ENCODE results near the gene CDX2.

The CDX2 gene

DNA sequence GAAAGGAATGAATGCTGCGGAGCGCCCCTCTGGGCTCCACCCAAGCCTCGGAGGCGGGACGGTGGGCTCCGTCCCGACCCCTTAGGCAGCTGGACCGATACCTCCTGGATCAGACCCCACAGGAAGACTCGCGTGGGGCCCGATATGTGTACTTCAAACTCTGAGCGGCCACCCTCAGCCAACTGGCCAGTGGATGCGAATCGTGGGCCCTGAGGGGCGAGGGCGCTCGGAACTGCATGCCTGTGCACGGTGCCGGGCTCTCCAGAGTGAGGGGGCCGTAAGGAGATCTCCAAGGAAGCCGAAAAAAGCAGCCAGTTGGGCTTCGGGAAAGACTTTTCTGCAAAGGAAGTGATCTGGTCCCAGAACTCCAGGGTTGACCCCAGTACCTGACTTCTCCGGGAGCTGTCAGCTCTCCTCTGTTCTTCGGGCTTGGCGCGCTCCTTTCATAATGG lies 40.7 kb downstream of the CDX2 start:
- no peak for DNase-seq

- no peak for DNase-seq
Observed at GRCh38 chr13:27927444-27928352, 41.4 kb downstream of the CDX2 start.

DNA sequence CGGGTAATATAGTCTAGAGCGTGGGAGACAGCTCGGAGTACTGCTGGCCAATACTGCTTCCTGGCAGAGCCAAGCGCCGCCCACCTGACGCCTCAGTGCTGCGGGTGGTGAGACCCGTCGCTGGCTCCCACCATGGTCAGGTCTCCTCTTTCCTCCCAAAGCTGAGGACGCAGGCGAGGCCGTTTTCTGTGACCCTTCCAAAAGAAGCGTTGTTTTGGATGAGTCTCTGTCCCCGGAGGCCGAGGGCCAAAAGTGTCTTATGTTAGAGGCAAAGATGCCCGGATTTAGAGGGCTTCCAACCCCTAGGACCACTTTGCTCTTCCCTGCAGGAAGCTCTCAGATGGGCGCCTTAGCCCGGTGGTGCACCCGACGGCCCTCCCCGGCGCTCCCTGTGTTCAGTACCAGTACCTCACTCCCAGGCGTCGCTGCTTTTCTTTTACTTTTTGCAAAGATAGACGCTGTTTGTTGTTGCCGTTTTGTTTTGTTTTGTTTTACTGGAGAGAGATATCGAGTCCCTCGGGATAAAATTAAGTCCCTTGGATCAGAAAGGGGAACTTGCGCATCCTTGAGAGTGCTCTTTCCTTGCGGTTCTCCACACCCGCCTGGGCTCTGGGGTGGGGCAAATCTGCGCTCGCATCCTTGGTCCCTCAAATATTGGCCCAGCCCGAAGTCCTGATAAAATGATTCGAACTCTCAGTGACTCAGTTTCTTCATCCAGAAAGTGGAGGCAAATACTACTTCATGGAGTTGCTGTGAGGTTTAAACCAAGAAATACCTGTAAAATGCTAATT lies 42.3 kb downstream of the CDX2 start:
- no peak for DNase-seq

GRCh38 chr13:27925220-27925991 lies 43.7 kb downstream of the CDX2 start:
- DNase-seq, result no peak

- no peak for DNase-seq
Observed at GRCh38 chr13:27924529-27925141, 44.5 kb downstream of the CDX2 start.

DNA sequence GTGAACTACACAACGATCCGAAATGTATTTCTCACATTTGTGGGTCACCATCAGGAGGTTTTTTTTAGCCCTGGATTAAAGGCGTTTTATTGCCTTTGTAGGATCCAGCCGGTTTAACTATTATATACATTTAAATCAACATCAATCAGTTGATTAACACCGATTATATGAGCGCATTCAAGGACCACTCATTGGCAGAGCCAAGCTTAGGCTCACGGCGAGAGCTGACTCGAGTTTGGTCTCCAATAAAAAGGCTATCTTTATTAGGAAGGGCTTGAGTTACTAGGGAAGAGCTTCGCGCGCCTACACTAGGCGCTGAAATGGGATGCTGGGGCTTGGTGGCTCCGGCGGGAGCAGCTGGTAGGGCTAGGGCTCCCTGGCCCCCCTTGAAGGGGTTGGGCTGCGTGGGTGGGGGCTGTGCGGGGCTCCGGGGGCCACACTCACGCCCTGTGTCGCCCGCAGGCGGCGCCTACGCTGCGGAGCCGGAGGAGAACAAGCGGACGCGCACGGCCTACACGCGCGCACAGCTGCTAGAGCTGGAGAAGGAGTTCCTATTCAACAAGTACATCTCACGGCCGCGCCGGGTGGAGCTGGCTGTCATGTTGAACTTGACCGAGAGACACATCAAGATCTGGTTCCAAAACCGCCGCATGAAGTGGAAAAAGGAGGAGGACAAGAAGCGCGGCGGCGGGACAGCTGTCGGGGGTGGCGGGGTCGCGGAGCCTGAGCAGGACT lies 45.2 kb downstream of the CDX2 start:
- no peak for DNase-seq

GRCh38 chr13:27922883-27923612 lies 46.1 kb downstream of the CDX2 start:
- DNase-seq, result no peak

DNA sequence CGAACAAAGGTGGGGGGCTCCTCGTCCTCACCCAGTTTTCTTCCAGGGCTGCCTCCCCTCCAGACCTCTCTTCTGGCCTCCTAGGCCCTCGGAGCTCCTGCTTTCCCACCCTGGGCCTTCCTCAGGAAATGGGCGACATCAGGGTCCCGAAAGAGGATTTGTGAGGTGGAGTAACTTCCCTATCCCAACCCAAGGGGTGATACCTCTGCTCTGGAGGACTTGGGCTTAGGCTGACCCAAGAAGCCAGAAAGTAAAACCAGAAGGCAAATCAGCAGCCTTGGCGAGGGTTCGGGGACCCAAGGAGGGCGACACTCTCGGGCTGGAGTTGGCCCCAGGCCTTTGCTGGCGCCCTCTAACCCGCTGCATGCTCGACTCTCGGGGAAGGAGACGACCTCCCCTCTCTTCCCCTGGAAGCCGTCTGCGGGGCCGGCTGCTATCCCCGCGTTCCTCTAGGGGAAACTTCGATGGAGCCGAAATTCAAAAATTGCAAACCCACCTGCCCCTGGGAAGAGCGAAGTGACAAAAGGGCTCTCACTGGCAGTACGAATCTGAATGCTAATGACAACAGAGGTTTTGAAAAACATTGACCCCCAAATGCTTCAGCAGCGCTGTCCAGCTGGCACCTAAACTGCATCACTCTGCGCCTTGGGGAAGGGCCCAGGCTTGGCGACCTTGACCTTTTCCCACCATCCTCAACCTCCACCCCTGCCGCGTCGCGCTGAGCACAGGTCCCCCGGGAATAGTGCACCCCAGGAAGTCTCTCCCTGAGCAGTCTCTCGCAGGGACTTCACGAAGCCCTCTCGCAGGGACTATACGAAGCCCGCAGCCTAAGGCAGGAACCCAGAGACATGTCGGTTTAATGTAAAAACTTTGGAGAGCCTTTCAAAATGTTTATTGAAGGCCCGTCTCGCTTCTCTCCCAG lies 46.9 kb downstream of the CDX2 start:
- no peak for DNase-seq

DNA sequence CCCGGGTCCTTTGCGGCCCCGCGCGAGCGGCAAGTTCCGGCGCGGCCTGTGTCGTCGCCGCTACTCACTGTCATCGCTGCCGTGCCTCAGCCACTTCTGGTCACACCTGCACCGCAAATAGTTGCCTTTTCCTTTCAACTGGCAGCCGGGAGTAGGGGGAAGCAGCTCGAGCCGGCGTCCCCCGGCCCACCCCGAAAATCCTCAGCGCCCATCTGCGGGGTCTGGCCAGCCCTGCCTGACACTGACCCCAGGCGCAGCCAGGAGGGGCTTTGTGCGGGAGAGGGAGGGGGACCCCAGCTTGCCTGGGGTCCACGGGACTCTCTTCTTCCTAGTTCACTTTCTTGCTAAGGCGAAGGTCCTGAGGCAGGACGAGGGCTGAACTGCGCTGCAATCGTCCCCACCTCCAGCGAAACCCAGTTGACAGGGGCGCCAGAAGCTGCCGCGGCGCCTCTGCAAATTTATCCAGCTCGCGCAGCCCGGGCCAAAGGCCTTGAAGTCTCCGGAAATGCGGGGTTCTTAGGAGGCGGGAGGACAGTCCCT lies 47.6 kb downstream of the CDX2 start:
- no peak for DNase-seq

GRCh38 chr13:27920677-27921420 lies 48.3 kb downstream of the CDX2 start:
- DNase-seq, result peak; percentile 8

- no peak for DNase-seq
Observed at GRCh38 chr13:27919934-27920676, 49.0 kb downstream of the CDX2 start, which contains the start of gene PDX1. TSS of gene PDX1 (plus strand) at chr13:27920000. CDS start at chr13:27920139, 139 bp downstream.

DNA sequence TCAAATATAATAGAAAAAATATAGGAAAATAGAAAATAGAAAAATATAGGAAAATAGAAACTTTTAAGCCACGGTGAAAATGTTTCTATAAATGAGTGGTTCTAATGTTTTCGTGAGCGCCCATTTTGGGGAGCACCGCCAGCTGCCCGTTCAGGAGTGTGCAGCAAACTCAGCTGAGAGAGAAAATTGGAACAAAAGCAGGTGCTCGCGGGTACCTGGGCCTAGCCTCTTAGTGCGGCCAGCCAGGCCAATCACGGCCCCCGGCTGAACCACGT lies 49.5 kb downstream of the CDX2 start:
- peak; percentile 69 for DNase-seq

DNA sequence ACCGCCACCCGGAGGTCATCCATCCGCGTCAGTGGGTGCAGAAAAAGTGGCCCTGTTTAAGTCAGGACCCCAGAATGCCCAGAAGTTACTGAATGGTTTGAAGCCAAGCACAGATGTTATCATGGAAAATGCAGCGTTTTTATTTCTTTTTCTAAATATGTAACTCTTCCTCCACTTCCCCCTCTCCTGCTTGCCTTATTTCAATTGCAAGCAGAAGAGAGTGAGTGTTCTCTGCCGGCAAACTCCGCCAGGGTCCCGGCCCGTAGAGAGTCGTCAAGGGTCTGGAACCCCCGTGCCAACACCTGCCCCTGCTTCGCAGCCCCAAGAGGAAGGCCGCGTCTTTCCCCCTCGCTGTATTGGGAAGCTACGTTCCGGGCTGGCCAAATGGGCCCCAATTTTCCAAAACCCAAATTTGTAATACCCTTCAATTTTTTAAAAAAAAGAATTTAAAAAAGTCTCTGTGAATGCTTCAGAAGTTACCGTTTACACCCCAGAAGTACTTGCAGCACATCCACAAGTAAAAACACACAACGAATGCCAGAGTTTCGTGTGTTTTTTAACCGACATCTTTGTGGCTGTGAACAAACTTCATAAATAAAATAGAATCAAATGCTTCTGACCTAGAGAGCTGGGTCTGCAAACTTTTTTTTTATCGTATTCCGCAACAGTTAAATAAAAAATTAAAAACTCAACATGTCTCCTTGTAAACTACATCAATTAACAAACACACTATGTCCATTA lies 50.0 kb downstream of the CDX2 start:
- no peak for DNase-seq

DNA sequence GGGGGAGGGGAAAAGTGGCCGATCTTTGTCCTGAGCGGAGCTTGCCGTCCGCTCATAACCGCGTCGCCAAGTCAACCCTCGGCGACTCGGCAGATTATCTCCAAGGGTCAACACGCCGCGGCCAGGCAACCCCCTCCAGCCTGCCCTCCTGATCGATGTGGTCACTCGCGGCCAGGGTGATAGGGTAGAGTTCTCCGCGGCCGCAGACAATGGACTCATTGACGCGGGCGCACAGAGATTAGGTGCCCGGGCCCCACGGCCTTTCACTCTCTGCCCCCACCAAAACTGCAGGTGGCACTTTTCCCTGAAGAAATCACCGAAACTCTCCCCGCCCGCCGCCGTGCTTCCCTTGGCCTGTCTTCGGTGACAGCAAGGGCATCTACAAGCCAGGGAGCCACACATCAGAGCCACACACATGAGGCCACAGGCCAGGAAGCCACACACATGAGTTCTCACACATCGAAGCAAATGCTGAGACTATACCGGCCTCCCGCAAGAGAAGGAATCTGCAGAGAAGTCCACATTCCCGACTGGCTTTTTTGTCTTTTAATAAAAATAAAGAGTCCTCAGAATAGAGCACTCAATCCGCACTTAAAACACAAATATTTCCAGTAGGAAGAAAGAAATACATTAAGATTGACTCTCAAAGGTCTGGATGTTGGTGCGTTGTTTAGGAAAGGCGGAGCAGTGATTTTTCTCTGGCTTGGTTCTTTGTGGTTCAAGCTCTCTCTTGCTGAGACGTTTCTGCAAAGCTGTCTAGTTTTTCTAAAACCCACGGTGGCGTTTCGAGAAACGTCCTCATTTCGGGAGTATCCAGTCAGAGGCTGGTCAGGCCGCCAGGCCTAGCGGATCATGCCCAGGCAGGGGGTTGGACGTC lies 50.8 kb downstream of the CDX2 start:
- no peak for DNase-seq

DNA sequence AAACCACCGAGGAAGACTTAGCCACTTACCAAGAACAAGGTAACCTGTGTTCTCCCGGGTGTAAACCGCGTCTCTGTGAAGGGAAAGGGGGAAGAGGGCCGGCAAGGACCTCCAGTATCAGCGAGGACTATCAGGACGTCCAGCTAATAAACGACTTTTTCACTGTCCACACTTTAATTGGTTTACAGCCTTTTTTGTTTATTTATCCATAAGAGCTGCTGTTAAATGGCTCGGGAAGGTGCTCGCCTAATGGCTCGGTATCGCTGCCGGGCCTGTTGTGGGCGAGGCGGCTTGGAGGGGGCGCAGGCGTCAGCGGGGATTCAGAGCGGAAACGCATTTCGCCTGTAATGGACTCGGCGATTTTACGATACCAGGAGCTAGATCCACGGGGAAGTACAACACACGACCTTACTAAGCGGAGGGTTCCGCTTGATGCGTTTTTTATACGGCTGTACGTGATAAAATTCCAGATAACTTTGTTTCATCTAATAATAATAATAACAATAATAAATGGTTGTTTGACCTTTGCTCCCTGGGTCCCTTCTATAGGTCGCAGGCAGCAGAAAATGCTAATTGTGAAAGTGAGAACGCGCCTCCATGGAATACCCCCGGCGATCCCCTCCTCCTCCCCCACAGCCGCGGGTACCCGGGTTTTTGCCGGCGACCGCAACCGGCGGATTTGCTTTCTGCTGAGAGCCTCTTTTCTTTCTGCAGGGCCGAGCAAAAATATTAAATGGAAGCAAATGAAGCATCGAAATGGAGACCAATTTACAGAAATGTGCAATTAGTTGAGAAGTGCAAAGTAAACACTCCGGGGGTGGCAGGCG lies 51.8 kb downstream of the CDX2 start:
- no peak for DNase-seq
